Right ventricle myocardium superior (tissue), 1 donor: ENCODE data around the gene CSRNP3. TPM values are rescaled to one million over a fixed set of nuclear protein-coding genes. Genes with fewer than 3 reads are reported as not detected.
A peak's percentile ranks its signal among the peaks of the same experiment; 100 is the strongest.
"Not testable (repeated sequence)": the region's sequence is repeated elsewhere in the genome, so short reads cannot be mapped to it uniquely, and the experiment has no call there.

ENCODE experiments used
- ATAC-seq: fragments of 200-7000 bp; cut with Tn5 transposase; one replicate; pipeline ENCODE4 v1.9.1; 2020; ENCODE audit warnings: mild to moderate bottlenecking; ENCODE audit not compliant: poor library complexity
- DNase-seq: peaks from one replicate; pipeline ENCODE4 v3.0.0-alpha.2; 2020
- intact Hi-C: fragments of 100-400 bp; cut with DNase I; formaldehyde crosslinking; loops from one replicate; pipeline ENCODE4 v1.11.2; 2022
- total RNA-seq: library from RNA; stranded (reverse); fragmentation: NEBNext Ultra II Directional; extraction: Animal tissue kit (Norgen Biotek cat#: 25700); gene quantifications from one replicate; pipeline ENCODE4 v1.2.1, GENCODE V29; 2021
- donor health status: DM: no; HTN: yes; CAD: no; lungs with severe emphysema.

CSRNP3 gene
- total RNA-seq, 1 donor from 2014 or later: 4.1 TPM

DNA sequence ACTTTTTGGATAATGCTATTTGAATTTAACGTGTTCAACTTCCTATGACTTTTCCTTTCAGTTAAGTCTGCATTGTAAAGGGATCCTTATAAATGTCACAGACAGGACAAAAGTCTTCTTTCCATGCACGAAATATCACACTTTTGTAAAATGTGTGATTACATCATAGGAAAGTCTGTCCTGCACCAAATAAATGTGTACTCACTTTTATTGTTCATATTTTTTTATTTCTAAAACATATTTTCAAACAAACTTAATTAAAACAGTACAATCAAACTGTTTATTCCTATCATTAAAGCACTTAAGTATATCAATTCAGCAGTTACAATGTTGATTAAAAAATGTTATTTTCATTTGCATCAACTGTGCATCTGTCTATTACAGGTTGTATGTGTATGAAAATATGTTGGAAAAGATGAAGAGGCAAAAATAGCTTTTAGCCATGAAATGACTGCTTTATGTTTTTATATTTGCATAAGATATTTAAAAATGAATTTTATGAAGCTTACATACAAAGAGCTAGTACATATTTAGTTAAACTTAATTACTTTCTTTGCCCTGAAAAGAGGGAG is 105.6 kb downstream of the CSRNP3 start:
- ATAC-seq (no peak), DNase-seq (no peak)
- intact Hi-C loops: no loop called here

DNA sequence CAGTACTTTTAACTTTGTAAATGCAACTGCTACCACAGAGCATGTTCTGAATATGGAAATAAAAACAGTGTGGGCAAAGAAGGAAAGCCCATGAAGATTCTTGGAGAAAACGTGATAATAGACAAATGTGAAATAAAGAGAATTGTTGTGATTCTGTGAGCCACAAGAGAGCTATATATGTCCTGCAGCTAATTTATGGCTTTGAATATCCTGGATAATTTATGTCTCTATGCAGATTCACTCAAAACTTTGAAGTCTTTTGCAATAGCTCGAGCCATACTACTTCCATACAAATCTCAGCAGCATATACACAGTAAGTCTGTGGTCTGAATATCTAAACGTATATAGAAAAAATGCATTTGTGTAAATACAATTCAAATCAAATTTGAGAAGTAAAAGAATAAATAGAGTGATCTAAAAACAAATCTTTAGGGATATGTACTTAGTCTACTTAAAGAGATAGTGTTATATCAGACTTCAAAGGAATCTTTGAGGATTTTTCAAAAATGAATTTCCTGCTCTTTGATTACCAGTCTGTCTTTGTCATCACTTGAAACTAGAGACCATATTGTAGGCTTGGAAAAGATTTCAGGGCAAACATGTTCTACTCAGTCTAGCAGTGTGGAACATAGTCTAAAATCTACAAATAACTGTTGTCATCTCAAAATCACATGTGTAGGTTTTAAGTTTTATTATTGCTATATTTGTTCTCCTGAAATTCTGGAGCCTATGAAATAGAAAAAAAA is 107.1 kb downstream of the CSRNP3 start:
- ATAC-seq (no peak), DNase-seq (no peak)
- intact Hi-C loops: no loop called here

DNA sequence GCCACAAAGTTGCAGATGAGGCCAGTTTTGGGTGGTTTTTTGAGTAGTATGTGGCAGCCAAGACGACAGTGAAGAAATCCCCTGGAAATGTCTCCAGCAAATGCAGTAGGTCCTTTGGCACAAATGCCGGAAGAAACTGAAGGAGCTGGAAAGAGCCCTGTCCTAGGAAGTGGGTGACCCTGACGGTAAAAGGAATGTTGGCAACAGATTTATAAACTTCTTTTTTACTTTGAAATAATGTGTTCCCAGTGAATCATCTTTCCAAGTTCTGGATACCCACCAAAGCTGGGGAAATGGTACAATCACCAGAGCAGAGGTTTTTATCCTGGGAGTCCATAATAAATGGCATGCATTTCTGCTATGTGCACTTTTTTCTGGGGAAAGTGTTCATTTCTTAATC is 112.9 kb downstream of the CSRNP3 start:
- intact Hi-C loops: no loop called here
- DNase-seq (no peak), ATAC-seq (no peak)

DNA sequence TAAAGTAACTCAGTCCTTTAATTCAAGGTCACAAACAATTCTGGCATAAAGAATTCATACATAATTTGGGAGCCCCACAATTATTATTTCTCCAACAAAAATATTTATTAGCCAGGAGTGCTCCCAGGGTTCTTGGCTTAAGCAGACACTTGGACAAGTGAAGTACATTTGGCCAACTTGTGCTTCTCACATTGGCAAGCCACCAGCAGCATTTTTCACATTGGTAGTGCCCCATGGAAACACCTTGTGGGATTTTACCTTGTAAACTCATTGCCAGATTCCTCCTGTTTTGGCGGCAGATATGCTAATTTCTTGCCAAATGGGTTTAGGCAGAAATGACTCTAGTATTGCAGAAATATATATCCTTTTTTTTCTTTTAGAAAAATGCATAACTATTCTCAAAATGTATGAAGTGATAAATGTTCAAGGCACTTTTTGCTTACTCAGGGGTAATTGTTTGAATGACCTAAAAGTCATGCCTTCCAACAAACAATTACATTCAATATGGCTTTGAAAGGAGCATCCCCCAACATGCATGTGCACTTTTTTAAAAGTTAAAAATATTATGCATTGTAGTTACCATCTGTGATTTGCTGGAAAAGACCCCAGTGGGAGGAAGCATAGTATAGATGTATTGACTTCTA is 113.5 kb downstream of the CSRNP3 start:
- ATAC-seq (no peak), DNase-seq (no peak)
- intact Hi-C loops: no loop called here

DNA sequence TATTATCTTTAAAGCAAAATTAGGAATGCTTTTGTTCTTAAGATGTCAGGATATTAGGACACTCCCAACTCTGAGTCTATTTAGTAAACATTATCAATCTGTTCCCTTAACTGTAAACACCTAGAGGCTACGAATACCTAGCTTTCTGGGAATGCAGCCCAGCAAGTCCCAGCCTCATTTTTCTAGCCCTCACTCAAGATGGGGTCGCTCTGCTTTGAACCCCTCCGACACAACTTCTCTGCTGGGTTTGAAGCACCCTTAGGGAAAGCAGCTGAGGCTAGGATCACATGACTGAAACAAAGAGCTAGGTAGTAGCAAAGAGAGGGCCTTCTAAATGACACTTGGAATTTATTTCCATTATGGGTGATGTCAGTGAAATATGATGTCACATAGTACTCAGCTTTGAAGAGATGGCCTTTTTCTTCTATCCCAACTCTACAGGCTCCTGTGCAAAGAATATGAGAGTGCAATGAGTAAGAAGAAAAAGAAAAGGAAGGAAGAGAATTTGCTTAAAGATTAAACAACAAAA is 114.7 kb downstream of the CSRNP3 start:
- no peak for ATAC-seq
- no peak for DNase-seq
- intact Hi-C loops: no loop called here

DNA sequence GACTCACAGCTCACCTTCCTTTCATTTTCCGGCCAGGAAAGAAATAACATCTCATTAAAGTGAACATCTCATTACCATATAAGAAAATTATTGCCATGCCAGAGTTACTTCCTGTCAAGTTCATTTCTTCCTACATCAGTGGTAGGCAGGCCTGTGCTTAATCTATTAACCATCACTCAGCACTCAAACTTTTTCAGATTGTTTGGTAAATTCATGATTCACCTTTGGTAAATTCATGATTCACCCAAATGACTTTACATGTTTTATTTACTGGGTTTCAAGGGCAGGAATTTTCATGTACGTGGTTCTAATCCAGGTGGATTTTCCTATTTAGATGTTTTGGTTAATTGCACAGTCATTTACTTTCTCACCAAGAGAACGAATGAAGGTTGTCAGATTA is 116.5 kb downstream of the CSRNP3 start:
- no peak for ATAC-seq
- intact Hi-C loops: no loop called here
- DNase-seq: no peak

DNA sequence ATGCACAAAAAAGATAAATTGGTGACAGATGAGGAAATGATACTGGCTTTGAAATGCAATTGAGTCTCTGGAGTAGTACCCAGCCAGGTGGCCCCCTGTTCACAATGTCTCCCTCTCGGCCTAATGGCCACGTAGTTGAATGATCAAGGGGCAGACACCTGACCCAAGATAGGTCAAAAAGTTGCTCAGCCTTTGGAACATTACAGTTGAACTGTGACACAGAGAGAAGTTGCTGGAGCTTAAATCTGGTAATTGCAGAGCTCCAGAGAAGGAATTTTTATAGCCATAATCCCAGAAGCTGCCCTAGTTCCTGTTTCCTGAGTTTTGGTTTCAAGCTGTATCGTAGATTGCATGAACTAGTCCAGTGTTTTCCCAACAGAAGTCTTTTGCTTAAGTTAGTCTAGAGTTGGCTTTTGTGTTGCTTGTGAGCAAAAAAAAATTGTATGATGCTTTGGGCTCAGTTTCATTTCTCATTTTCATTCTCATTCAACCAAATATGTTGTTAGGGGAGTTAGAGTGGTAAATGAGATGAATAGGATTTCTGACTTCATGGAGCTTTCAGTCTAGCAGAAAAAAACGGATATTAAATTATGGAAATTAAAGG is 117.9 kb downstream of the CSRNP3 start:
- intact Hi-C loops: no loop called here
- ATAC-seq: no peak

DNA sequence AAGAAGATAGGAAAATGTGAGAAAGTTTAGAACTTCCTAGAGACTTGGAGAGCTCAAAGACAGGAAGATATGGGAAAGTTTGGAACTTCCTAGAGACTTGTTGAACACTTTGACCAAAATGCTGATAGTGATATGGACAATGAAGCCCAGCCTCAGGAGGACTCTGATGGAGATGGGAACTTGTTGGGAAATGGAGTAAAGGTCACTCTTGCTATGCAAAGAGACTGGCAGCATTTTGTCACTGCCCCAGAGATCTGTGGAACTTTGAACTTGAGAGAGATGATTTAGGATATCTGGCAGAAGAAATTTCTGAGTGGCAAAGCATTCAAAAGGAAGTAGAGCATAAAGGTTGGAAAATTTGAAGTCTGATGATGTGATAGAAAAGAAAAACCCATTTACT is 121.5 kb downstream of the CSRNP3 start:
- ATAC-seq, DNase-seq, intact Hi-C loops: not testable (repeated sequence)

More for the DNA sequence above, 117.9 kb downstream of the CSRNP3 start:
- DNase-seq: no peak

DNA sequence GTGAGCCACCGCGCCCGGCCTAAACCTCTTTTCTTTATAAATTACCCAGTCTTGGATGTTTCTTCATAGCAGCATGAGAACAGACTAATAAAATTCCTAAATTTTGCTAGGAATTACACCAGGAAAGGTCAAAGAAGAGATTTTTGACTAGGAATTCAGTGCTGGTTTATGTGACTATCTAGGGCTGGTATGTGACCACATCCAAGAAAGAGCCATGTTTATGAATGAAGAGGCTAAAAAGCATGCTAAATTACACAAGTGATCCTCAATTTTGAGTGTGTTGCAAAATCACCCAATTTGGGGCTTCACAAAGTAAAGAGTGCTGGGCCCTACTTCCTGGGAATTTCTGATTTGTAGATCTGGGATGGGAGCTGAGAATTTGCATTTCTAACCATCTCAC is 123.6 kb downstream of the CSRNP3 start:
- ATAC-seq (no peak), DNase-seq (no peak)
- intact Hi-C loops: no loop called here

DNA sequence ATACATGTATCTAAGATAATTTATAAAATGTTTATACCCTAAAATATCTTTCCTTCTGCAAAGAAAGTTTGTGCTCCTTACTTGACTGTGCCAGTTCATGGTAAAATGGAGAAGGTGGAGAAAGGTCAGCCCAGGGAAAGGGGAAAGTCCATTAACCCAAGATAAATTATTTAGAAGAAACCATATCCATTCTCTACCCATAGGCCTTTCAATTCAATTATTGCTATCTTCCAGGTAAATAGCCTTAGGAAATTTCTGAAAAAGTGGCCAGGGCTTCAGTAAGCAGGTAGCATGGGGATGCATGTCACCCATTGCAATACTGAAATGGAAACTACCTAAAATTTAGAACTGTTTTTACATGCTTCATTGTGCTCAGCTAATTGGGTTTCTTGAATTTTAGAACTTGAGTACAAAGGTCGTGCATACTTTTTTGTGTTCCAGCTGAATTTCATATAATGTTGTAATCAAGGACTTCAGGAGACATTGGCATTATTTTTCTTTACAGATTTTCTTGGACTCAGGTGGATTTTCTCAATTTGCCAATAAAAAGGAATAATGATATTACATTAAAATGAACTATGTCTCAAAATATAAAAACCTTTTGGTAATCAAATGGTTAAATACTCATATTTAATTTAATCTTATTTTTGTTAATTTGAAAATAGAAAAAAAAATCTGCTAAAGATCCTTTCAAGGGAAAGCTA is 124.9 kb downstream of the CSRNP3 start:
- intact Hi-C loops: no loop called here
- DNase-seq (no peak), ATAC-seq (no peak)

DNA sequence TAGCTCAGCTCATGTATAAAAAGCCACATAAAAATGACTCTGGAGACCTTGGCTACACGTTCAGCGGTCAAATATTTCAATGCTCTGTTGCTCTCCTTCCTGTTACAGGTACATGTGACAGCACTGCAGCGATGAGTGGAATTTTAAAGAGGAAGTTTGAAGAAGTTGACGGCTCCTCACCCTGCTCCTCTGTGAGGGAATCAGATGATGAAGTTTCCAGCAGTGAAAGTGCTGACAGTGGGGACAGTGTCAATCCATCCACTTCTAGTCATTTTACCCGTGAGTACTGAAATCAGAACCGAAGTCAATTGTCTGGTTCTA is 125.4 kb downstream of the CSRNP3 start:
- no peak for ATAC-seq

DNA sequence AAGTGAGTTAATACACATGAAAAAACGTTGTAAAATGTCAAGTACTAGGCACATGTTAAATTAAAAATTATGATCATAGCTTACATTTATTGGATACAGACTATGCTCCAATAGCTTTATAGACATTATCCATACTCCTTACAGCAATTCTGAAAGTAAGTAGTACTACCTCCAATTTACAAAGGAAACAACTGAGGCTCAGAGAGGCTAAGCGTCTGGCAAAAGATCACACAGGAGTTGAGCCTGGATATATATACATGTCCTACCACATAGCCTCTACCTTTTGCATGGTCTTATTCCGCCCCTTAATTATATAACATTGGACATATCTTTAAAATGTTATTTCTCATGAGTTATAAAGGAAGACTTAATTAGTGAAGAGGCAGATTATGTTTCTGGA is 127.3 kb downstream of the CSRNP3 start:
- intact Hi-C loops: no loop called here
- ATAC-seq: no peak
- DNase-seq: no peak

More for the DNA sequence above, 125.4 kb downstream of the CSRNP3 start:
- DNase-seq: no peak
- intact Hi-C loops: no loop called here

DNA sequence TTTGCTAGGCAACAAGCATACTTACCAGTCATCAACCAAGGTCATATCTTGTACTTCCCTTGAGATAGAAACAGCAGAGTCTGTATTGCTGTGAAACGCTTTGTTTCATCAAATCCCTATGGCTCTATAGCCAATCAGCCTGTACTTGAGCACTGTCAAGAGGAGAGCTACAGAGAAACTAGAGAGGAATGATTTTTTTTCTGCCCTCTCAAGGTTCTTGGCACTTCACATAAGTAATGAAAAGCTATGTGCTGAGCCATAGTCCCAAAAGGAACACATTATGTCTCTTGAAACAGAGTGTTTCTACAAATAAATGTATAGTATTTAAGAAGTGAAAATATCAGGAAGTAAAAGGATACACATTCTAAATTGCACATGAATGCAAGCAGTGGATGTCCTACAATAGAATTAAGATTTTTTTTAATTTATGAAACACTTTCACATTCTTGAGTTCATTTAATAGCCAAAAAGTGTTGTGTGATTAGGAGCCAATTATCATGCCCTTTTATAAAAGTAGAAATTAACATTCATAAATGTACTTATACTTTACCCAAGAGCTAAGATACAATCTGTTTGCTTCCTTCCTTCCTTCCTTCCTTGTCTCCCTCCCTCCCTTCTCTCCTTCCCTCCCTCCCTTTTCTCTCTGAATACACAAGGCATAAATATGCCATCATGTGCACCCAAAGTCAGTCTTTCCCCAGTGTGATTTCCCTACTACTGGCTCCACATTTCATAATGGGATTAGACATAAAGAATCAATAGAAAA is 131.8 kb downstream of the CSRNP3 start:
- no peak for ATAC-seq
- intact Hi-C loops: no loop called here
- DNase-seq: no peak

DNA sequence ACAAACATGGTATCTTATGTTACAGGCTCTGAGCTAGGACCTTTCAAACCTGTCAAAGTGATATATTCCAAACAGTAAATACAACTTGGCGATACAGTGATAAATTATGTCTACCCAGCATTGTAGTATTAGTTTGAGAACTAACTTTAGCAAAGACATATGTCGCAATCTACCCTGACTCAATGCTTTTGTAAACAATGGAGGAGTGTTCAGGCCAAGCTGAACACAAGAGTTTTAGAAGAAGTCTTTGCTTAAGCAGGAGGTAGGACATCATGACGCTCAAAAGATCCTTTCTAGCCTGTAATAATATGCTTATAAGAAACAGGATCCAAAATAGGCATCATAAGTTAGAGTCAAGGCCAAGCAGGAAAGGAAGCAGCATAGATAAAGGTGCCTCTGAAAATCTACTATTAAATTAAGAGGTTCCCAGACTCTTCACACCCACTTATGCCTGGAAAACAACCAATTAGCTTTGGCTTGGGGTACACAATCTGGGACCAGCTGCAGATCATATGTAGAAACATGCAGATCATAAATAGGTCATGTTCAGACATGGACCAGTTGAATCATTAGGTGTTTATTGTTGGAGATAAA is 132.5 kb downstream of the CSRNP3 start:
- DNase-seq (no peak), ATAC-seq (peak; percentile 43)
- intact Hi-C loops: no loop called here

DNA sequence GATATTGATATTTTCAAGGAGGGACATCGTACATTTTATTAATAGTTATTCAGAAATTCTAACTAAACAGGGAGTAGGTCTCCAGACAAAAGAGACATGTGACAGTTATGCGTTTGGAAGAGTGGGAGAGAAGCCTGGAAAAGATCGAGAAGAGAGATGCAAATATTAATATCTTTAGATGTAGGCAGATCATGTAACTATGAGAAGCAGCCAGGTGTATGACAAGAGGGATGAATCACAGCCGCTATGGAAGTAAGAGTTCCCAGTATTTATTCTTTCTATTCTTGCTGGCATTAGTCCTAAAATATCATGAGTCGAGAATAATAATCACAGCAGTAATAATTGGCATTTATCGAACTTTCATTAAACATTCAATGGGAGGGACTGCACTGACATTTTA is 140.2 kb downstream of the CSRNP3 start:
- intact Hi-C loops: no loop called here
- DNase-seq (no peak), ATAC-seq (no peak)

DNA sequence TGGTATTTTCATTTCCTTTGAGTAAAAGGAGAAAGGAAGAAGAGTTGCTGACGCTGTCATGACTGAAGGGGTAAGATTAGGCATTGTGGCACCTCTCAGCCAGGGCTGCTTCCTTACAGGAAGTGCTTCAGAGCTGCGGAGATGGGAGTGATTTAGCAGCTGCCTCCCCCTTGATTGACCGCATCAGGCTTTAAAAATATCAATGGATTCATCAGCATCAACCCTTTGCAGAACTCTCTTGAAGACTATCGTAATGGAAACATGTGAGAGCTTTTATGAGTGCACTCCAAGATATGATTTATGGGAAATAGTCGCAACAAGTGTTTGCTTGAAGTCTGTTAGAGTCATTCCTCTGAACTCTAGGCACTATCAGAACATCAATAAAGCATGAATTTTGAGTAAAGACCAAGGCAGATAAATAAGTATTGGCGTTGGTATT is 141.1 kb downstream of the CSRNP3 start:
- DNase-seq: no peak
- intact Hi-C loops: no loop called here
- no peak for ATAC-seq

DNA sequence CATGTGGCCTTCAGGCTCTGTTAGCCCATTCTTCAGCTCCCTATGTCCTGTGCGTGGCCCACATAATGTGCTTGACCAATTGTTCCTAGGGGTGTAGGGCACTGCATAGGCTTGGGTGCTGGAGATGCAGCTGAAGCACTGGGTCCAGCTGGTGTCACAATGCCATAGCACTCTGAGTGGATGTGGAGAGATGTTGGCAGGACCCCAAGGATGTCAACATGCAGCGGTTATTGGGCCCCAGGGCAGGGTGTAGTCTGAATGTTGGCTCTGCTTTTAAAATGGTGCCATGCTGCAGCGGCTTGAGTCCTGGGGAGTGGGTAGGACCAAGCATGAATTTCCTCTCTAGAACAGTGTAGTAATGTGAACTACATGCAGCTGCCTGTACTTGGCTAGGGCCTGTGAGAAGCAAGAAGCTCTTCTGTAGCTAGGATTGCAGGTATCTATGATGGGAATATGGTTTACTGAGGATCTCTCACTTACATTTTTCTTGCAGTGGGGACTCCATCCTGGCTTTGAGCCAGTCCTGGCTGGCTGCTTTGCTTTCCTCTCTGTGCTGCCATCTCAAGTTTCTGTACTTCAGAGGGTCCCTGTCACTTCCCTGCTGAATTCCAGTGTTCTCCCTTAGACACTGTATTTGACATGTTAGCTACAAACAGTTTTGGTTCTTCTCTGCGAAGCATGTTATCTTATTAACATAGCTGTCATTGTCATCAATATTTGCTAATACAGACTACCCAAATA is 148.4 kb downstream of the CSRNP3 start:
- intact Hi-C loops: no loop called here
- DNase-seq (no peak), ATAC-seq (no peak)
